Esophagus mucosa (tissue), 1 donor: ENCODE measurements around the gene GRK1. TPM values are rescaled to one million over a fixed set of nuclear protein-coding genes. Genes with fewer than 3 reads are reported as not detected.

Source experiments
- ATAC-seq: fragments of 200-7000 bp; cut with Tn5 transposase; one replicate; pipeline ENCODE4 v1.9.1; 2020
- total RNA-seq: library from RNA; stranded (reverse); gene quantifications from one replicate; pipeline ENCODE4 v1.2.4, GENCODE V29; 2023
- donor health status: DM: yes; HTN: yes; CAD: no.

The GRK1 gene
- total RNA-seq, 1 donor from 2014 or later: not detected

GRCh38 chr13:113782472-113782871 lies 115.5 kb downstream of the GRK1 start:
- no peak for ATAC-seq

DNA sequence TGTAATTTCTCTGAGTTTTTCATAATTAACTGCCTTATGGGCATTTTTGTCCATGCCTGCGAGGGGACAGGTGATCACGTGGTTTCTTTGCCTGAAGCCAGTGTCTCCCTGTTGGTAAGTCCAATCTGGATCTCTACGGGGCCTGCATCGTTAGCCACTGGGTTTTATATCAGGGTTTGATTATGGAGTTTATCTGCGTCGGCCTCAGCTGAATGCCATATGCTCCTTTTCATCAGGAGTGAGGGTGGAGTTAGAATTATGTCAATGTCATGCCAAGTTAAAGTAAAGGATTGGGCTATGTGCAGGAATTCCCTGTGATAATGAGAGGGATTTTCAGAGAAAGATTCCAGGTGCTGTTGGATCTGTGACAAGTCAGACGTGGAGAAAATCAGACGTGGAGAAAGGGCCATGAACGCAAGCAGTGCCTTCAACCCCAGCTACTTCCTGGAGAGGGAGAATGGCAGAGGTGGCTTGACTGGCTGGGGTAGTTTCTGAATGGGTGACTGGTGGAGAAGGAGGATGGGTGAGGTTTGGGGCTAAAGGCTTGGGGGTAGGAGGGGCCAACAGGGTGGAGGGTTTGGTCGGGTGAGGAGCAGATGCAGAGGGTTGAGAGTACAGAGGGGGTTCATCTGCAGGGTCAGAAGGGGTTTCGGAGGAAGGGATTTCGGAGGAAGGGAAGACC lies 116.3 kb downstream of the GRK1 start:
- peak; percentile 56 for ATAC-seq

DNA sequence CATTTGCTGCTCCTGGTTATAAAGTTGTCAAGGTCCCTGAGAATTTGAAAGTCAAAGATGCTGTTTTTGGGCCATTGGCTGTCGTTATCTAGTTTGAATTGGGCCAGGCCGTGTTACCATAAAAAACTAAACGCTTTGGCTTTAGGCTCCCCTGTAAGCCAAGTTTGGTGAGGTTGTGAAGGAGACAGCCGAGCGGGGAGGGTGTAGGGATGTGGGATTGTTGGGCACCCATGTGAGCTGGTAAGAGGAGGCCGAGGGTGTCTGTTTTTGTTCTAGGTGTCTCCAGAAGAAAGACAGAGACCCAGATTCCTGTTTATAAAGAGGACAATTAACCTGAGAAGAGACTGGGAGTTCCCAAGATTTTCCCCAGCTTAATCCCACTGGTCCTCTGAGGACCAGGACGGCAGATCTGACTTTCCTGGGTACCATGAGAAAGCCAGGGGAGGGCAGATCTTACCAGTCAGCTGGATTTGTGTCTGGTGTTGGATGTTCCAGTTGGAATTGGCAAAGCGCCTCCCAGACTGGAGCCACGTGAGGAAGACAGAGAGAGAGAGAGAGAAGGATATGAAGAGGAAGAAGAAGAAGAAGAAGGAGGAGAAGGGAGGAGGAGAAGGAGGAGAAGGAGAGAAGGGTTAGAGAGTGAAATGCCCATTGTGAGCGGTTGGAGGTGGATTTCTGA lies 117.1 kb downstream of the GRK1 start:
- ATAC-seq: no peak

DNA sequence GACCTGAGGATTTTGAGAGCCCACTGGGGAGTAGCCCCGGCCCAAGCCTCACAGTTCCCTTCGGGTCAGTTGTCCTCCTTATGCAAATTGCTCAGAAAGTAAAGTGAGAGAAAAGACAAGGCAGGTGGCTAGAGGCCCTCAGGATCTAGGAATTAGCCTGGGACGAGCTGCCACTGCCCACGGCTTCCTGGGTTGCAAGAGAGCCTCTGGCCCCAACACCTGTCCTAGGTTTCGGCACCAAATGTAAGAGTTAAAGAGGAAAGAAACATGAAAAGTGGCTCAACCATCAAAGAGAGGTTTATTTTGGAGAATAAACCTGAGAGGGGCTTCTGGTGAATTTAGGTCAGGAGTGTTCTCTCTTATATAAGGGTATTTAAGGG lies 117.6 kb downstream of the GRK1 start:
- ATAC-seq: no peak

DNA sequence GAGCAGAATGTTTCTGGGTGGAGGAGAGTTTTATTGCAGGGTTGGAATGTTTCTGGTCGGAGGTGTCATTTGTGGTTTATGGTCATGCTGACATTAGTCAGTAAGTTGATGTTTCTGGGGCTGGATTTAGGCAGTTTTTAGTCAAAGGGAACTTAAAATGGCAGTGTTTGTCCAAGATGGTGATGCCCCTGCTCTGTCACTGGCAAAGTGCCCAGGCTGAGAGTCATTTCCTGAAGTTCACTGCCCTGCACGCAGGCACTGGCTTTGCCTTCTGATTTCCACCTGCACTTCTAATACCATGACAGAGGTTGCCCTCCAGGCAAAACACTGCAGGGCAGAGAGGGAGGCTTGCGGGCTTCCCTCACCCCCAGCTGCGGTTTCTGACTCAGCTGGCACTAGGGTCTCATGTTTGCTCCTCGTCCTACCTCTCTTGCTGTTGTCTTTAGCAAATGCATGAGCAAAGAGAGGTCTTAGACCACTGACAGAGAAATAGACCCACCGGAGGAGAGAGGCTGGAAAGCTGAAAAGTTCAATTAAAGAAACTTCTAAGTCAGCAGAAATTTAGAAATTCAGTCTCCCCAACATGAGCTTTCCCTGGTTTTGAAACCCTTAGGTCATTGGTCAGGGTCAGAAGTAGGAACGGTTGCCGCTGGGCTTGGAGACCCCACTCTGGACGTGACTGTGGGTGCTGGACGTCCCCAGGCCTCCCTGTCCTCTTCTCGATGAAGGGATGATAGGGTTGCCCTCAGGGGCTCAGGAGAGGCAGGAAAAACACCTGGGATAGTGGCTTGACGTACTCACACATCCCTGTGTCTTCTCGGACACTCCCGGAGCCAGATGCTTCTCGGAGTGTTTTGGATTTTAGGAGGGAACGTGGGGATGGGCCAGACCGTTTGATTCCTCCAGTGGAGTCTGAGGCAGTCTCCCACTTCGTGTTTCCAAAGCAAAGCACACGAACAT lies 118.3 kb downstream of the GRK1 start:
- no peak for ATAC-seq

DNA sequence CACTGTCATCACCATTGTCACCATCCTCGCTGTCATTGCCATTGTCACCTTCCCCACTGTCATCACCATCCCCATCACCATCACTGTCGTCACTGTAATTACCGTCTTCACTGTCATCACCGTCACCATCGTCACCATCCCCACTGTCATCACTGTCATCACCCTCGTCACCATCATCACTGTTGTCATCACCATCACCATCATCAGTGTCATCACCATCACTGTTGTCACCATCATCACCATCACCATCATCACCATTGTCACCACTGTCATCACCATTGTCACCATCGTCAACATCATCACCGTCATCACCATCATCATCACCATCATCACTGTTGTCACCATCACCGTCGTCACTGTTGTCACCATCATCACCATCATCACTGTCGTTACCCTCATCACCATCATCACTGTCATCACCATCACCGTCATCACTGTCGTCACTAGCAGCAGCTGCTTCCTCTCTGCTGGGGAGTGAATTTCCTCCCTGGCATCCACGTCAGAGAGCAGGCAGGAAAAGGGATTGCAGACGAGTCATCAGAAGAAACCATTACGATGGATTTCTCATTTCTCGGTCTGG lies 119.3 kb downstream of the GRK1 start:
- no peak for ATAC-seq

Other genes with a start within 250 kb of the GRK1 start
- gene ADPRHL1, start 213.7 kb upstream of the GRK1 start, total RNA-seq: 2.5 TPM
- gene DCUN1D2, start 176.5 kb upstream of the GRK1 start, total RNA-seq: 8.4 TPM
- 82.2 TPM for gene TFDP1, start 82.5 kb upstream of the GRK1 start, total RNA-seq
- not detected for gene ATP4B, start 9.0 kb upstream of the GRK1 start, total RNA-seq
- 1.8 TPM for gene TMEM255B, start 92.0 kb downstream of the GRK1 start, total RNA-seq
- gene GAS6, start 196.9 kb downstream of the GRK1 start, total RNA-seq: 34.8 TPM